Gastrocnemius medialis (tissue), 4 donors: ENCODE measurements around the gene ZEB2. TPM values are rescaled to one million over a fixed set of nuclear protein-coding genes. Genes with fewer than 3 reads are reported as not detected.

Experiments used
- ATAC-seq, 2 donors: fragments of 150-250 bp; one replicate each; pipeline ENCODE4 v1.9.1; 2016
- DNase-seq, 2 donors: peaks; one replicate each; pipeline ENCODE4 v3.0.0-alpha.2; 2019
- H3K27ac ChIP-seq, 4 donors: fragments of 200-600 bp; sonication (generic); 1 replicate in 1 of 4; 2 replicates in 3 of 4; pipeline ENCODE4 v1.5.1; 2016 to 2018; ENCODE audit warnings: mild to moderate bottlenecking in 2 of 4, moderate library complexity in 1 of 4
- H3K27me3 ChIP-seq, 3 donors: fragments of 200-600 bp; sonication (generic) in 2 of 3; 1 replicate in 1 of 3; 2 replicates in 2 of 3; pipeline versions ENCODE4 v1.5.1 to v1.6.0; 2016 to 2019; ENCODE audit warnings: mild to moderate bottlenecking in 1 of 3, moderate library complexity in 1 of 3
- H3K36me3 ChIP-seq, 2 donors: fragments of 200-600 bp; sonication (generic) in 1 of 2; one replicate each; pipeline ENCODE4 v1.5.1; 2017 to 2018
- H3K4me1 ChIP-seq, 2 donors: fragments of 200-600 bp; sonication (generic) in 1 of 2; one replicate each; pipeline ENCODE4 v1.5.1; 2016 to 2017; ENCODE audit warnings: mild to moderate bottlenecking in 2 of 2
- H3K4me3 ChIP-seq, 4 donors: fragments of 200-600 bp; sonication (generic) in 3 of 4; 1 replicate in 1 of 4; 2 replicates in 3 of 4; pipeline ENCODE4 v1.5.1; 2016 to 2019; ENCODE audit warnings: mild to moderate bottlenecking in 2 of 4
- H3K9me3 ChIP-seq, 3 donors: fragments of 200-600 bp; sonication (generic) in 2 of 3; 1 replicate in 1 of 3; 2 replicates in 2 of 3; pipeline ENCODE4 v1.5.1; 2016 to 2019
- POLR2A ChIP-seq, 2 donors: fragments of 450-650 bp; IDR thresholded peaks; one replicate each; pipeline ENCODE4 v1.6.1; 2017; ENCODE audit warnings: antibody characterized with exemption in 2 of 2, mild to moderate bottlenecking in 2 of 2, moderate library complexity in 2 of 2
- in situ Hi-C, 4 donors: fragments of 200-750 bp; cut with MboI; loops; one replicate each; pipeline versions ENCODE4 v1.15.0 to v1.8.0; 2017; ENCODE audit warnings: low sequenced_read_pairs in 4 of 4
- intact Hi-C: fragments of 100-400 bp; cut with DNase I; formaldehyde crosslinking; loops from one replicate; pipeline ENCODE4 v1.15.1; 2023; ENCODE audit warnings: low total_unique reads
- total RNA-seq, 4 donors: library from RNA; depleted of rRNA; stranded (reverse); fragments of >200 nt; gene quantifications; one replicate each; pipeline versions ENCODE4 v1.1.0 to v1.2.3, GENCODE V29; 2016
- TF ChIP-seq, protein P1 (sequence below), 5 experiments: fragments of 450-650 bp in 3 of 5; fragments of 200-600 bp in 2 of 5; sonication (generic) in 2 of 5; IDR thresholded peaks in 4 of 5; conservative IDR thresholded peaks in 1 of 5; 1 replicate in 4 of 5; 2 replicates in 1 of 5; pipeline ENCODE4 v1.5.1; 2016 to 2019; ENCODE audit warnings: antibody characterized with exemption in 5 of 5, mild to moderate bottlenecking in 3 of 5, moderate library complexity in 3 of 5

The ZEB2 gene
- total RNA-seq, 4 donors from 2014 or later: 21.2 to 27.6 (median 22.9) TPM

DNA sequence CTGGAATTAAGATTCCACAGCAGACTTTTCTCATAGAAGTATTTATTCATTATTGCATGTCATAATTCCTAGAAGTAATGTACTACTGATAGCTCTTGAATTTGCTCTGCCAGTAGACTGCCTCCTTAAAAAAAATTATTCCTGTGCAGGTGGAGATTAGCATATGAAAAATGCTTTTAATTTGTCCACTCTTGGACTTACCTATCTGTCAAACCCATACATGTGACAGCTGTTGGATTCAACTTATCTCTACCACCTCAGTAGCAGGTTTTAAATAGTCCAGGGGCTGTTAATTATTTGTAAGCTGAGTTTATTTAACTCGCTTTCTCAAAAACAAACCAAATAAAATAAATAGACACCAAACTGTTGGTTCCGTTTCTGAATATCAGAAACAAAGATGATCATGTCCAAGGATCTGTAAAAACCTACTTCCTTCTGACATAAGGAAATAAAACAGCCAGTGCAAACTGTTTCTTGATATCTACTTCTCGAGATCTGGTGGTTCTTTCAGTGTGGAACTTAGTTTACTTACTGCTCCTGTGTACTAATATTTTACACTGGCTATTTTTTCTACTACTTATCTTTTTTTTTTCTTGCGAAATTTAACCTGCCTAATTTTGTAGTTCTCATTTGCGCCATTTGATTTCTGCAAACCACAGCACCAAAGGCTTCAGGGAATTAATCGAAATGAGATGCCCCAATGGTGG is 44.2 kb downstream of the ZEB2 start:
- Histone ChIP-seq H3K36me3 (no peaks in the 10 kb centered on the region), H3K9me3 (no peaks in the 10 kb centered on the region), H3K27me3 (no peaks in the 10 kb centered on the region), H3K27ac (no peak overlapping the region), H3K4me1 (peaks cover 8 to 23% of the 10 kb centered on the region in 2 donors), H3K4me3 (no peak overlapping the region)
- ATAC-seq (no peak), DNase-seq (no peak)
- TF ChIP-seq, protein P1, sequence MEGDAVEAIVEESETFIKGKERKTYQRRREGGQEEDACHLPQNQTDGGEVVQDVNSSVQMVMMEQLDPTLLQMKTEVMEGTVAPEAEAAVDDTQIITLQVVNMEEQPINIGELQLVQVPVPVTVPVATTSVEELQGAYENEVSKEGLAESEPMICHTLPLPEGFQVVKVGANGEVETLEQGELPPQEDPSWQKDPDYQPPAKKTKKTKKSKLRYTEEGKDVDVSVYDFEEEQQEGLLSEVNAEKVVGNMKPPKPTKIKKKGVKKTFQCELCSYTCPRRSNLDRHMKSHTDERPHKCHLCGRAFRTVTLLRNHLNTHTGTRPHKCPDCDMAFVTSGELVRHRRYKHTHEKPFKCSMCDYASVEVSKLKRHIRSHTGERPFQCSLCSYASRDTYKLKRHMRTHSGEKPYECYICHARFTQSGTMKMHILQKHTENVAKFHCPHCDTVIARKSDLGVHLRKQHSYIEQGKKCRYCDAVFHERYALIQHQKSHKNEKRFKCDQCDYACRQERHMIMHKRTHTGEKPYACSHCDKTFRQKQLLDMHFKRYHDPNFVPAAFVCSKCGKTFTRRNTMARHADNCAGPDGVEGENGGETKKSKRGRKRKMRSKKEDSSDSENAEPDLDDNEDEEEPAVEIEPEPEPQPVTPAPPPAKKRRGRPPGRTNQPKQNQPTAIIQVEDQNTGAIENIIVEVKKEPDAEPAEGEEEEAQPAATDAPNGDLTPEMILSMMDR (IDR thresholded peaks at IDR 0.05 in 4 of 5, conservative IDR thresholded peaks at IDR 0.05 in 1 of 5): no peak
- TF ChIP-seq POLR2A (IDR thresholded peaks at IDR 0.05): no peak
- intact Hi-C loops (no loop called here), in situ Hi-C loops (no loop called here)

DNA sequence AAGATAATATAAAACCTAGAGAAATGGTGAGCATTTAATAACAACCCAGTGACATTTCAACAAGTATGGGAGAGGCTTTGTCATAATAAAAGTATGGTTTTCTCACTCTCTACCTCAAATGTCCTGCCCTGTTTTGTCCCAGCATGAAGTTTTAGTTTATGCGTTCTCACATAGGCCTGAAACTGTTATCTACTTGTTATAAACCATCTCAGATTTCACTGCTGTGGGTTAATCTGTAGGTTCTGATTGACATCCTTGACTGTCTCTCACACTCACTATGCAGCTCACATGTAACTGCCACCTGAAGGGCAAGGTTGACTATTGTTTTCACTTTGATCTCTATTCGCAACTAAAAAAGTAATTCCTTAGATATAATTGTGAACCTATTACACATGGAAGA is 44.9 kb downstream of the ZEB2 start:
- H3K4me1 ChIP-seq: peaks cover 8 to 20% of the 10 kb centered on the region in 2 donors
- no peaks in the 10 kb centered on the region for H3K36me3 ChIP-seq
- H3K27ac ChIP-seq: no peak overlapping the region
- H3K27me3 ChIP-seq: no peaks in the 10 kb centered on the region
- intact Hi-C loops (no loop called here), in situ Hi-C loops (no loop called here)
- H3K9me3 ChIP-seq: no peaks in the 10 kb centered on the region
- no peak for ATAC-seq
- no peak for DNase-seq
- TF ChIP-seq, protein P1 (IDR thresholded peaks at IDR 0.05 in 4 of 5, conservative IDR thresholded peaks at IDR 0.05 in 1 of 5): no peak
- TF ChIP-seq POLR2A (IDR thresholded peaks at IDR 0.05): no peak
- no peak overlapping the region for H3K4me3 ChIP-seq

DNA sequence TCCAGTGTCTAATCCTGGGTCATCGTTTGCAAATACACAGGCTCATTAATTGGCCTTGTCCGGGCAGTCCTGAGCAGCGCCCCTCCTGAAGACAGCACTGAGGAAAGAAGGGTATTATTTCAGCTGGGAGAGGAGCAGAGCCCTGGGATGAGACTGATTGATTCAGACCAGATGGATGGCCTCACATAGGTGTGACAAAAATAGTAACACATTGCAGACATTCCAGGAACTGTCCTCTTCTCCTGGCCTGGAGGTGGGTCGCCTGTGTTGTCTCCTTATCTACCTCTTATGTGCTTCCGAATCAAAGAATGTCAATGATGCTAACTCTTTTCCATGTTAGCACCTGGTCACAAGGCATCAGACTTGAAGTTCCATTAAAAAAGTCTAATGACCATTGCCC is 45.9 kb downstream of the ZEB2 start:
- Histone ChIP-seq H3K27ac (no peak overlapping the region), H3K4me1 (peaks cover 0 to 20% of the 10 kb centered on the region in 2 donors), H3K9me3 (no peaks in the 10 kb centered on the region), H3K4me3 (no peak overlapping the region), H3K27me3 (no peaks in the 10 kb centered on the region), H3K36me3 (no peaks in the 10 kb centered on the region)
- DNase-seq (no peak), ATAC-seq (no peak)
- TF ChIP-seq, protein P1 (IDR thresholded peaks at IDR 0.05 in 4 of 5, conservative IDR thresholded peaks at IDR 0.05 in 1 of 5): no peak
- TF ChIP-seq POLR2A (IDR thresholded peaks at IDR 0.05): no peak
- in situ Hi-C loops: no loop called here
- intact Hi-C loops: no loop called here

DNA sequence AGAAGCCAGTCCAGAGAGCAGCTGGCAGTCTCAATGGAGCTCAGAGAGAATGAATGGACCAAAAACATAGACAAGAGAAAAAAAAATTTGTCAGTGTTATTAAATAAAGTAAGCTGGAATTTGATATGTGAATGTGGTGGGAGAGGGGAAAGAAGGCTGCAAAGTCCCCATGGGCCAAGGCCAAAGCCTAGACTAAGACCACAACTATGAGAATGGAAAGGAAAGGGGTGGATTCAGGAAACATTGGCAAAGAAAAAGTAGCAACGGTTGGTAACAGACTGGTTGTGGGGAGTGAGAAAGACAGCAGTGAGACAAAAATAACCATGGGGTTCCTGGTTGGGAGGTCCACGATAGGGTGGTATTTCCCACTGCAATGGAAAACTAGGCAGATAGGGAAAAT is 47.0 kb downstream of the ZEB2 start:
- H3K27me3 ChIP-seq: no peaks in the 10 kb centered on the region
- no peak for TF ChIP-seq POLR2A (IDR thresholded peaks at IDR 0.05)
- TF ChIP-seq, protein P1 (IDR thresholded peaks at IDR 0.05 in 4 of 5, conservative IDR thresholded peaks at IDR 0.05 in 1 of 5): no peak
- no peaks in the 10 kb centered on the region for H3K9me3 ChIP-seq
- H3K36me3 ChIP-seq: no peaks in the 10 kb centered on the region
- DNase-seq (no peak), ATAC-seq (no peak)
- no peak overlapping the region for H3K27ac ChIP-seq
- peaks cover 0 to 17% of the 10 kb centered on the region in 2 donors for H3K4me1 ChIP-seq
- intact Hi-C loops: no loop called here
- in situ Hi-C loops: no loop called here
- no peak overlapping the region for H3K4me3 ChIP-seq

DNA sequence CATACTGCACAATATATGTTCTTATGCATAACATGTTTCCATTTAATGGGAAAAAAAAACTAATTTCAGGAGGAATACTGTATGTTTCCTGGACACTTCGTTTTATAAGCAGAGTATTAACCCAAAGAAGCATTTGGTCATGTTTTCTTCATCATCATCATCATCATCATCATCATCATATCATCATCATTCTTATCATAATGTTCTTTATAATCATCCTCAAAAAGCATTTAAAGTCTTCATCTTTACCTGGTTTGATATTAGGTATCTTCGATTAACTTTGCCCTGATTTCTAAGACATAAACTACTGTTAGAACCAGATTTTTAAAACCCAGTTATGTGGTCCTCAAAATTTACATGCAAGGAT is 47.9 kb downstream of the ZEB2 start:
- in situ Hi-C loops: no loop called here
- Histone ChIP-seq H3K4me3 (no peak overlapping the region), H3K36me3 (no peaks in the 10 kb centered on the region), H3K27me3 (no peaks in the 10 kb centered on the region), H3K4me1 (peaks cover 0 to 16% of the 10 kb centered on the region in 2 donors), H3K27ac (no peak overlapping the region), H3K9me3 (no peaks in the 10 kb centered on the region)
- TF ChIP-seq POLR2A (IDR thresholded peaks at IDR 0.05): no peak
- TF ChIP-seq, protein P1 (IDR thresholded peaks at IDR 0.05 in 4 of 5, conservative IDR thresholded peaks at IDR 0.05 in 1 of 5): no peak
- ATAC-seq: no peak
- no peak for DNase-seq
- intact Hi-C loops: no loop called here
